ENCODE data around the gene TRHDE. TPM values are rescaled to one million over a fixed set of nuclear protein-coding genes. Genes with fewer than 3 reads are reported as not detected.

Gene TRHDE
- total RNA-seq, 1 experiment from 2014 or later = 1.9 TPM

DNA sequence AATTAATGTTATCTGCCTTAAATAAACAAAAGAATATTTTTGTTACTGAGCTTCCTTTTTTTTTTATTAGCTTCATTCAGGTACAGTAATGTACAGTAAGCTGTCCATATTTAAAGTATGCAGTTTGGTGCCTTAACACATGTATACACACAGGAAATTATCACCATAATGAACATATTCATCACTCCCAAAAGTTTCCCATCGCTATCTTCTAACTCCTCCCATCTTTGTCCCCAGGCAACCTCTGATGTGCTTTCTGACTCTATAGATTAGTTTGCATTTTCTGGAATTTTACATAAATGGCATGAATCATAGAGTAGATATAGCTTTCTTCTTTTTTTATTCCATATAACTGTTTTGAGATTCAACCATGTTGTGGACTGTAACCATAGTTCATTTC is 193.0 kb downstream of the TRHDE start:
- H3K4me3 ChIP-seq (ENCODE audit: low read depth in 2 of 2, low read length in 2 of 2) = no peak overlapping the region
- TF ChIP-seq REST (IDR thresholded peaks at IDR 0.05; ENCODE audit: insufficient read depth in 1 of 2, low read depth in 2 of 2, low read length in 1 of 2) = no peak
- TF ChIP-seq, protein P1, sequence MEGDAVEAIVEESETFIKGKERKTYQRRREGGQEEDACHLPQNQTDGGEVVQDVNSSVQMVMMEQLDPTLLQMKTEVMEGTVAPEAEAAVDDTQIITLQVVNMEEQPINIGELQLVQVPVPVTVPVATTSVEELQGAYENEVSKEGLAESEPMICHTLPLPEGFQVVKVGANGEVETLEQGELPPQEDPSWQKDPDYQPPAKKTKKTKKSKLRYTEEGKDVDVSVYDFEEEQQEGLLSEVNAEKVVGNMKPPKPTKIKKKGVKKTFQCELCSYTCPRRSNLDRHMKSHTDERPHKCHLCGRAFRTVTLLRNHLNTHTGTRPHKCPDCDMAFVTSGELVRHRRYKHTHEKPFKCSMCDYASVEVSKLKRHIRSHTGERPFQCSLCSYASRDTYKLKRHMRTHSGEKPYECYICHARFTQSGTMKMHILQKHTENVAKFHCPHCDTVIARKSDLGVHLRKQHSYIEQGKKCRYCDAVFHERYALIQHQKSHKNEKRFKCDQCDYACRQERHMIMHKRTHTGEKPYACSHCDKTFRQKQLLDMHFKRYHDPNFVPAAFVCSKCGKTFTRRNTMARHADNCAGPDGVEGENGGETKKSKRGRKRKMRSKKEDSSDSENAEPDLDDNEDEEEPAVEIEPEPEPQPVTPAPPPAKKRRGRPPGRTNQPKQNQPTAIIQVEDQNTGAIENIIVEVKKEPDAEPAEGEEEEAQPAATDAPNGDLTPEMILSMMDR (IDR thresholded peaks at IDR 0.05) = no peak
- no peak for TF ChIP-seq TCF7L2 (IDR thresholded peaks at IDR 0.05; ENCODE audit: low read depth, low read length)
- TF ChIP-seq POLR2AphosphoS5 (IDR thresholded peaks at IDR 0.05; ENCODE audit: low read depth, low read length) = no peak
- no peak for TF ChIP-seq SIN3A (IDR thresholded peaks at IDR 0.05; ENCODE audit: borderline replicate concordance, insufficient read depth, low read depth, low read length)
- DNase-seq (ENCODE audit: low read depth, low spot score) (no peak), ATAC-seq (no peak)
- no peaks in the 10 kb centered on the region for H3K27me3 ChIP-seq (ENCODE audit: control insufficient read depth, insufficient read depth, low read length)
- in situ Hi-C loops (cut with HindIII; ENCODE audit: low pct_unique_long_range_greater_than_20kb, low sequenced_read_pairs) = no loop called here
- no peaks in the 10 kb centered on the region for H3K36me3 ChIP-seq (ENCODE audit: control insufficient read depth, insufficient read depth, low read length)
- no peaks in the 10 kb centered on the region for H3K9me3 ChIP-seq (ENCODE audit: control insufficient read depth, insufficient read depth, low read depth, low read length)
- no peak overlapping the region for H3K27ac ChIP-seq (ENCODE audit: low read length)
- H3K4me1 ChIP-seq (ENCODE audit: control insufficient read depth, insufficient read depth, low read length) = no peaks in the 10 kb centered on the region
- intact Hi-C loops (cut with micrococcal nuclease; ENCODE audit: unreplicated experiment) = no loop called here
- ChIA-PET CTCF (no interaction called here), POLR2A (no interaction called here)
- BruUV-seq (replicated peaks) = no TSS peak

DNA sequence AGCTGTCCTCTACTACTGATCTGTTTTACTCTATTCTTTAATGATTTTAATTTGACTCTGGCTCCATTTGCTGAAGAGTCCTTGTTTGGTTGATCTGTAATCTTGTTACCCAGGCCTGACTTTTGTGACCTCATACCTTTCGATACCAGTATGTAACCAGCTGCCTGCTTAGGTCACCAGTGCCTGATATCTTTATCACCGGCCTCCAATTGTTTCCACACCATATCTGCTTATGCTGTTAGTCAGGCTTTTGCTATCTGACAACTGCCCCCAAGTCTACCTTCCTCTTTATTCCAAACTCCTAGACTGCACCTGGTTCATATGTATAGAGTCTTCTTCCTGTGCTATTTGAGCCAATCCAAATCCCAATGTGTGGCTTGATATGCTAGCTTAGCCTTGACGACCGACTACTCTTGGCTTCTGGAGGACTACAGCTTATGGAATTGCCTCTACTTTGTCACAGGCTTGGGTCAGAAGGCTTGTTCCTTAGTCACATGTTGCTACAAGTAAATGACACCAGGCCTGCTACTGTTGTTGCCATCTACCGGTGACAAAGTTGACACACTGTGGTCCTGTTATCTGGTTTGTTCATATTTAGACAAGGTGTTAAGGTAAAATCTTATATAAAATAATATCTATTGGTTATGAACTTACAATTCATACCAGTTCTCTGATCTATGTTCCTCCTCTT is 193.9 kb downstream of the TRHDE start:
- intact Hi-C loops (cut with micrococcal nuclease; ENCODE audit: unreplicated experiment) (no loop called here), in situ Hi-C loops (cut with HindIII; ENCODE audit: low pct_unique_long_range_greater_than_20kb, low sequenced_read_pairs) (no loop called here)
- ATAC-seq (no peak), DNase-seq (ENCODE audit: low read depth, low spot score) (no peak)
- TF ChIP-seq SIN3A (IDR thresholded peaks at IDR 0.05; ENCODE audit: borderline replicate concordance, insufficient read depth, low read depth, low read length) (no peak), POLR2AphosphoS5 (IDR thresholded peaks at IDR 0.05; ENCODE audit: low read depth, low read length) (no peak), REST (IDR thresholded peaks at IDR 0.05; ENCODE audit: insufficient read depth in 1 of 2, low read depth in 2 of 2, low read length in 1 of 2) (no peak), TCF7L2 (IDR thresholded peaks at IDR 0.05; ENCODE audit: low read depth, low read length) (no peak)
- TF ChIP-seq, protein P1 (IDR thresholded peaks at IDR 0.05) = no peak
- H3K9me3 ChIP-seq (ENCODE audit: control insufficient read depth, insufficient read depth, low read depth, low read length) = no peaks in the 10 kb centered on the region
- H3K36me3 ChIP-seq (ENCODE audit: control insufficient read depth, insufficient read depth, low read length) = no peaks in the 10 kb centered on the region
- no peaks in the 10 kb centered on the region for H3K27me3 ChIP-seq (ENCODE audit: control insufficient read depth, insufficient read depth, low read length)
- H3K27ac ChIP-seq (ENCODE audit: low read length) = no peak overlapping the region
- POLR2A ChIA-PET = no interaction called here
- BruUV-seq (replicated peaks) = no TSS peak
- CTCF ChIA-PET = no interaction called here
- no peak overlapping the region for H3K4me3 ChIP-seq (ENCODE audit: low read depth in 2 of 2, low read length in 2 of 2)
- H3K4me1 ChIP-seq (ENCODE audit: control insufficient read depth, insufficient read depth, low read length) = no peaks in the 10 kb centered on the region

Data from Panc1 (cell line).